HCT116 (cell line): Measurements from ENCODE around the gene KCNV2. TPM values are rescaled to one million over a fixed set of nuclear protein-coding genes. Genes with fewer than 3 reads are reported as not detected.
A peak's percentile ranks its signal among the peaks of the same experiment; 100 is the strongest.

Experiments
- ATAC-seq: fragments of 200-7000 bp; cut with Tn5 transposase; 2 replicates; pipeline ENCODE4 v1.9.1; 2020; ENCODE audit warnings: mild to moderate bottlenecking, moderate library complexity
- BruUV-seq: library from RNA; stranded (reverse); fragments of 400-500 nt; replicated peaks from 2 replicates; lab custom pipeline; 2021; lab: Mats Ljungman, UMichigan
- CTCF ChIA-PET: fragments of 300-600 bp; sonication (Branson Sonifier 250); formaldehyde crosslinking; loops from one replicate; lab custom pipeline; 2021; ENCODE audit warnings: antibody characterized with exemption; lab: Charles Lee
- POLR2A ChIA-PET: fragments of 300-600, 350-600 bp; sonication (Branson Sonifier 250); formaldehyde crosslinking; loops from one replicate; lab custom pipeline; 2021; ENCODE audit warnings: antibody characterized with exemption; lab: Charles Lee
- RAD21 ChIA-PET, 2 experiments: fragments of 300-600 bp; sonication (Branson Sonifier 250); formaldehyde crosslinking; loops; one replicate each; lab custom pipeline; 2023; ENCODE audit warnings: low total read pairs in 2 of 2; ENCODE audit not compliant: uncharacterized antibody in 2 of 2, unreplicated experiment in 2 of 2, low non-redundant PET in 1 of 2; lab: Charles Lee
- DNase-seq: peaks from one replicate; pipeline ENCODE4 v3.0.0-alpha.2; 2010; ENCODE audit warnings: low read depth, low spot score
- H2AFZ ChIP-seq: fragments of 200-600 bp; shearing (Covaris generic), sonication (generic); 2 replicates; pipeline ENCODE4 v1.6.1; 2017; ENCODE audit warnings: low read depth, mixed run types, mixed read lengths, antibody characterized with exemption, low read length; ENCODE audit not compliant: poor library complexity, severe bottlenecking
- H3K27ac ChIP-seq: 2 replicates; pipeline ENCODE4 v1.5.1; 2012; ENCODE audit warnings: low read depth, low read length
- H3K27me3 ChIP-seq: fragments of 200-600 bp; sonication (generic); 2 replicates; pipeline ENCODE4 v1.6.1; 2016; ENCODE audit warnings: mixed run types, low read length, mixed read lengths; ENCODE audit not compliant: insufficient read depth
- H3K36me3 ChIP-seq, 2 experiments: fragments of 200-500 bp in 1 of 2; fragments of 200-600 bp in 1 of 2; sonication (Bioruptor generic) in 1 of 2; sonication (generic) in 1 of 2; 2 replicates each; pipeline versions ENCODE4 v1.5.1 to v1.6.1; 2014 to 2016; ENCODE audit warnings: low read length in 2 of 2, inconsistent platforms in 1 of 2, mixed read lengths in 1 of 2, mixed run types in 1 of 2; ENCODE audit not compliant: insufficient read depth in 2 of 2, control insufficient read depth in 1 of 2
- H3K4me1 ChIP-seq, 2 experiments: fragments of 200-600 bp in 1 of 2; sonication (generic) in 1 of 2; 2 replicates each; pipeline versions ENCODE4 v1.5.1 to v1.6.1; 2012 to 2017; ENCODE audit warnings: low read length in 2 of 2, inconsistent platforms in 1 of 2, mild to moderate bottlenecking in 1 of 2, mixed read lengths in 1 of 2, mixed run types in 1 of 2, moderate library complexity in 1 of 2; ENCODE audit not compliant: insufficient read depth in 2 of 2, control insufficient read depth in 1 of 2
- H3K4me2 ChIP-seq: fragments of 200-600 bp; sonication (generic); 2 replicates; pipeline ENCODE4 v1.6.1; 2017; ENCODE audit warnings: mixed run types, low read length, mixed read lengths
- H3K4me3 ChIP-seq, 2 experiments: fragments of 200-600 bp in 1 of 2; sonication (generic) in 1 of 2; replicated peaks in 1 of 2; 2 replicates each; pipeline ENCODE4 v1.5.1; 2011 to 2016; ENCODE audit warnings: low read length in 2 of 2, control low read depth in 1 of 2, low read depth in 1 of 2, mild to moderate bottlenecking in 1 of 2, mixed read lengths in 1 of 2, mixed run types in 1 of 2
- H3K79me2 ChIP-seq: fragments of 200-600 bp; sonication (generic); 2 replicates; pipeline ENCODE4 v1.6.1; 2017; ENCODE audit warnings: mild to moderate bottlenecking, mixed run types, low read length, moderate library complexity, mixed read lengths; ENCODE audit not compliant: insufficient read depth
- H3K9ac ChIP-seq: fragments of 200-600 bp; sonication (generic); 2 replicates; pipeline ENCODE4 v1.6.1; 2016; ENCODE audit warnings: low read length, mixed read lengths
- H3K9me2 ChIP-seq: fragments of 200-600 bp; sonication (generic), shearing (Covaris generic); 2 replicates; pipeline ENCODE4 v1.6.1; 2017; ENCODE audit warnings: mixed run types, mild to moderate bottlenecking, moderate library complexity; ENCODE audit not compliant: insufficient read depth
- H3K9me3 ChIP-seq, 2 experiments: fragments of 200-500 bp in 1 of 2; fragments of 200-600 bp in 1 of 2; sonication (Bioruptor generic) in 1 of 2; sonication (generic) in 1 of 2; 2 replicates each; pipeline ENCODE4 v1.6.1; 2014 to 2017; ENCODE audit warnings: low read length in 2 of 2, mixed read lengths in 2 of 2, inconsistent platforms in 1 of 2, low read depth in 1 of 2, mild to moderate bottlenecking in 1 of 2, mixed run types in 1 of 2, moderate library complexity in 1 of 2; ENCODE audit not compliant: control insufficient read depth in 1 of 2, insufficient read depth in 1 of 2
- H4K20me1 ChIP-seq: fragments of 200-600 bp; sonication (generic), shearing (Covaris generic); 2 replicates; pipeline ENCODE4 v1.6.1; 2017; ENCODE audit warnings: mixed run types, mild to moderate bottlenecking, moderate library complexity; ENCODE audit not compliant: insufficient read depth
- ATF3 ChIP-seq: IDR thresholded peaks from 2 replicates; pipeline ENCODE4 v1.6.1; 2012
- CBX3 ChIP-seq: IDR thresholded peaks from 2 replicates; pipeline ENCODE4 v1.6.1; 2012; ENCODE audit warnings: low read depth
- EZH2 ChIP-seq: fragments of 200-600 bp; sonication (generic); IDR thresholded peaks from 2 replicates; pipeline ENCODE4 v1.6.1; 2017; ENCODE audit warnings: antibody characterized with exemption, mixed run types
- EZH2phosphoT487 ChIP-seq: fragments of 200-600 bp; IDR thresholded peaks from 2 replicates; pipeline ENCODE4 v1.6.1; 2018; ENCODE audit warnings: antibody characterized with exemption, borderline replicate concordance
- JUND ChIP-seq: IDR thresholded peaks from 2 replicates; pipeline ENCODE4 v1.6.1; 2012
- POLR2AphosphoS5 ChIP-seq: IDR thresholded peaks from 2 replicates; pipeline ENCODE4 v1.6.1; 2011; ENCODE audit warnings: mild to moderate bottlenecking, low read depth, low read length, moderate library complexity
- RAD21 ChIP-seq: IDR thresholded peaks from 2 replicates; pipeline ENCODE4 v1.6.1; 2012; ENCODE audit warnings: low read depth, mild to moderate bottlenecking
- SIN3A ChIP-seq: IDR thresholded peaks from 2 replicates; pipeline ENCODE4 v1.6.1; 2012; ENCODE audit warnings: low read depth
- SP1 ChIP-seq: IDR thresholded peaks from 2 replicates; pipeline ENCODE4 v1.6.1; 2012; ENCODE audit warnings: low read depth
- SRF ChIP-seq: IDR thresholded peaks from 2 replicates; pipeline ENCODE4 v1.6.1; 2012; ENCODE audit warnings: low read depth
- ZNF274 ChIP-seq: fragments of 200-500 bp; sonication (Bioruptor generic); IDR thresholded peaks from 2 replicates; pipeline ENCODE4 v1.6.1; 2014; ENCODE audit warnings: mild to moderate bottlenecking, low read depth, low read length, inconsistent platforms
- intact Hi-C: fragments of 100-400 bp; cut with micrococcal nuclease; formaldehyde crosslinking; loops from 2 replicates; pipeline ENCODE4 v1.10.0; 2022
- total RNA-seq: library from RNA; stranded (reverse); gene quantifications from one replicate; pipeline ENCODE4 v1.2.1, GENCODE V29; 2021; ENCODE audit not compliant: unreplicated experiment
- TF ChIP-seq, protein P1 (sequence below), 3 experiments: fragments of 200-600 bp in 1 of 3; sonication (generic) in 1 of 3; IDR thresholded peaks in 2 of 3; conservative IDR thresholded peaks in 1 of 3; 2 replicates each; pipeline ENCODE4 v1.5.1; 2012 to 2017; ENCODE audit warnings: low read depth in 2 of 3, low read length in 2 of 3, antibody characterized with exemption in 1 of 3, borderline replicate concordance in 1 of 3, control low read depth in 1 of 3, mild to moderate bottlenecking in 1 of 3, mixed read lengths in 1 of 3, mixed run types in 1 of 3, moderate library complexity in 1 of 3; ENCODE audit not compliant: insufficient read depth in 1 of 3
- TF ChIP-seq, protein P2 (sequence below): IDR thresholded peaks from 2 replicates; pipeline ENCODE4 v1.6.1; 2012
- TF ChIP-seq, protein P3 (sequence below): IDR thresholded peaks from 2 replicates; pipeline ENCODE4 v1.6.1; 2012; ENCODE audit warnings: low read depth

Gene KCNV2
- total RNA-seq, 1 experiment from 2014 or later = not detected

GRCh38 chr9:2765250-2765880 lies 48.1 kb downstream of the KCNV2 start:
- Histone ChIP-seq H3K4me3 (no peak overlapping the region), H4K20me1 (no peaks in the 10 kb centered on the region), H3K9me3 (no peaks in the 10 kb centered on the region), H3K4me2 (no peak overlapping the region), H3K9ac (no peak overlapping the region), H3K27me3 (no peaks in the 10 kb centered on the region), H3K79me2 (no peaks in the 10 kb centered on the region), H3K27ac (no peak overlapping the region), H3K9me2 (no peaks in the 10 kb centered on the region), H3K36me3 (peaks cover 2 to 19% of the 10 kb centered on the region in 2 experiments; a peak in 1 of 4 replicates), H2AFZ (no peak overlapping the region), H3K4me1 (no peaks in the 10 kb centered on the region)
- RAD21 ChIA-PET = no interaction called here
- intact Hi-C loops = no loop called here
- TF ChIP-seq ATF3 (no peak), SRF (no peak), EZH2 (no peak), RAD21 (no peak), SP1 (no peak), POLR2AphosphoS5 (no peak), JUND (no peak), CBX3 (no peak), SIN3A (no peak), ZNF274 (no peak), EZH2phosphoT487 (no peak)
- TF ChIP-seq, protein P1, sequence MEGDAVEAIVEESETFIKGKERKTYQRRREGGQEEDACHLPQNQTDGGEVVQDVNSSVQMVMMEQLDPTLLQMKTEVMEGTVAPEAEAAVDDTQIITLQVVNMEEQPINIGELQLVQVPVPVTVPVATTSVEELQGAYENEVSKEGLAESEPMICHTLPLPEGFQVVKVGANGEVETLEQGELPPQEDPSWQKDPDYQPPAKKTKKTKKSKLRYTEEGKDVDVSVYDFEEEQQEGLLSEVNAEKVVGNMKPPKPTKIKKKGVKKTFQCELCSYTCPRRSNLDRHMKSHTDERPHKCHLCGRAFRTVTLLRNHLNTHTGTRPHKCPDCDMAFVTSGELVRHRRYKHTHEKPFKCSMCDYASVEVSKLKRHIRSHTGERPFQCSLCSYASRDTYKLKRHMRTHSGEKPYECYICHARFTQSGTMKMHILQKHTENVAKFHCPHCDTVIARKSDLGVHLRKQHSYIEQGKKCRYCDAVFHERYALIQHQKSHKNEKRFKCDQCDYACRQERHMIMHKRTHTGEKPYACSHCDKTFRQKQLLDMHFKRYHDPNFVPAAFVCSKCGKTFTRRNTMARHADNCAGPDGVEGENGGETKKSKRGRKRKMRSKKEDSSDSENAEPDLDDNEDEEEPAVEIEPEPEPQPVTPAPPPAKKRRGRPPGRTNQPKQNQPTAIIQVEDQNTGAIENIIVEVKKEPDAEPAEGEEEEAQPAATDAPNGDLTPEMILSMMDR (IDR thresholded peaks at IDR 0.05 in 2 of 3, conservative IDR thresholded peaks at IDR 0.05 in 1 of 3; ENCODE audit: borderline replicate concordance in 1 of 3, insufficient read depth in 1 of 3, low read depth in 2 of 3, low read length in 2 of 3) = no peak
- TF ChIP-seq, protein P2, sequence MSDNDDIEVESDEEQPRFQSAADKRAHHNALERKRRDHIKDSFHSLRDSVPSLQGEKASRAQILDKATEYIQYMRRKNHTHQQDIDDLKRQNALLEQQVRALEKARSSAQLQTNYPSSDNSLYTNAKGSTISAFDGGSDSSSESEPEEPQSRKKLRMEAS = no peak
- TF ChIP-seq, protein P3, sequence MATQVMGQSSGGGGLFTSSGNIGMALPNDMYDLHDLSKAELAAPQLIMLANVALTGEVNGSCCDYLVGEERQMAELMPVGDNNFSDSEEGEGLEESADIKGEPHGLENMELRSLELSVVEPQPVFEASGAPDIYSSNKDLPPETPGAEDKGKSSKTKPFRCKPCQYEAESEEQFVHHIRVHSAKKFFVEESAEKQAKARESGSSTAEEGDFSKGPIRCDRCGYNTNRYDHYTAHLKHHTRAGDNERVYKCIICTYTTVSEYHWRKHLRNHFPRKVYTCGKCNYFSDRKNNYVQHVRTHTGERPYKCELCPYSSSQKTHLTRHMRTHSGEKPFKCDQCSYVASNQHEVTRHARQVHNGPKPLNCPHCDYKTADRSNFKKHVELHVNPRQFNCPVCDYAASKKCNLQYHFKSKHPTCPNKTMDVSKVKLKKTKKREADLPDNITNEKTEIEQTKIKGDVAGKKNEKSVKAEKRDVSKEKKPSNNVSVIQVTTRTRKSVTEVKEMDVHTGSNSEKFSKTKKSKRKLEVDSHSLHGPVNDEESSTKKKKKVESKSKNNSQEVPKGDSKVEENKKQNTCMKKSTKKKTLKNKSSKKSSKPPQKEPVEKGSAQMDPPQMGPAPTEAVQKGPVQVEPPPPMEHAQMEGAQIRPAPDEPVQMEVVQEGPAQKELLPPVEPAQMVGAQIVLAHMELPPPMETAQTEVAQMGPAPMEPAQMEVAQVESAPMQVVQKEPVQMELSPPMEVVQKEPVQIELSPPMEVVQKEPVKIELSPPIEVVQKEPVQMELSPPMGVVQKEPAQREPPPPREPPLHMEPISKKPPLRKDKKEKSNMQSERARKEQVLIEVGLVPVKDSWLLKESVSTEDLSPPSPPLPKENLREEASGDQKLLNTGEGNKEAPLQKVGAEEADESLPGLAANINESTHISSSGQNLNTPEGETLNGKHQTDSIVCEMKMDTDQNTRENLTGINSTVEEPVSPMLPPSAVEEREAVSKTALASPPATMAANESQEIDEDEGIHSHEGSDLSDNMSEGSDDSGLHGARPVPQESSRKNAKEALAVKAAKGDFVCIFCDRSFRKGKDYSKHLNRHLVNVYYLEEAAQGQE = no peak
- peak; percentile 40; the same call in 1 of the 2 replicates for ATAC-seq
- BruUV-seq = no TSS peak
- CTCF ChIA-PET = no interaction called here
- POLR2A ChIA-PET = no interaction called here
- DNase-seq = no peak
